HCT116 (cell line): ENCODE measurements around the gene TMPRSS3. TPM values are rescaled to one million over a fixed set of nuclear protein-coding genes. Genes with fewer than 3 reads are reported as not detected.

ENCODE experiments used
- ATAC-seq: fragments of 200-7000 bp; cut with Tn5 transposase; 2 replicates; pipeline ENCODE4 v1.9.1; 2020; ENCODE audit warnings: mild to moderate bottlenecking, moderate library complexity
- BruUV-seq: library from RNA; stranded (reverse); fragments of 400-500 nt; replicated peaks from 2 replicates; lab custom pipeline; 2021; lab: Mats Ljungman, UMichigan
- CTCF ChIA-PET: fragments of 300-600 bp; sonication (Branson Sonifier 250); formaldehyde crosslinking; loops from one replicate; lab custom pipeline; 2021; ENCODE audit warnings: antibody characterized with exemption; lab: Charles Lee
- POLR2A ChIA-PET: fragments of 300-600, 350-600 bp; sonication (Branson Sonifier 250); formaldehyde crosslinking; loops from one replicate; lab custom pipeline; 2021; ENCODE audit warnings: antibody characterized with exemption; lab: Charles Lee
- RAD21 ChIA-PET, 2 experiments: fragments of 300-600 bp; sonication (Branson Sonifier 250); formaldehyde crosslinking; loops; one replicate each; lab custom pipeline; 2023; ENCODE audit warnings: low total read pairs in 2 of 2; ENCODE audit not compliant: uncharacterized antibody in 2 of 2, unreplicated experiment in 2 of 2, low non-redundant PET in 1 of 2; lab: Charles Lee
- DNase-seq: peaks from one replicate; pipeline ENCODE4 v3.0.0-alpha.2; 2010; ENCODE audit warnings: low read depth, low spot score
- H2AFZ ChIP-seq: fragments of 200-600 bp; shearing (Covaris generic), sonication (generic); 2 replicates; pipeline ENCODE4 v1.6.1; 2017; ENCODE audit warnings: low read depth, mixed run types, mixed read lengths, antibody characterized with exemption, low read length; ENCODE audit not compliant: poor library complexity, severe bottlenecking
- H3K27ac ChIP-seq: 2 replicates; pipeline ENCODE4 v1.5.1; 2012; ENCODE audit warnings: low read depth, low read length
- H3K27me3 ChIP-seq: fragments of 200-600 bp; sonication (generic); 2 replicates; pipeline ENCODE4 v1.6.1; 2016; ENCODE audit warnings: mixed run types, low read length, mixed read lengths; ENCODE audit not compliant: insufficient read depth
- H3K36me3 ChIP-seq, 2 experiments: fragments of 200-500 bp in 1 of 2; fragments of 200-600 bp in 1 of 2; sonication (Bioruptor generic) in 1 of 2; sonication (generic) in 1 of 2; 2 replicates each; pipeline versions ENCODE4 v1.5.1 to v1.6.1; 2014 to 2016; ENCODE audit warnings: low read length in 2 of 2, inconsistent platforms in 1 of 2, mixed read lengths in 1 of 2, mixed run types in 1 of 2; ENCODE audit not compliant: insufficient read depth in 2 of 2, control insufficient read depth in 1 of 2
- H3K4me1 ChIP-seq, 2 experiments: fragments of 200-600 bp in 1 of 2; sonication (generic) in 1 of 2; 2 replicates each; pipeline versions ENCODE4 v1.5.1 to v1.6.1; 2012 to 2017; ENCODE audit warnings: low read length in 2 of 2, inconsistent platforms in 1 of 2, mild to moderate bottlenecking in 1 of 2, mixed read lengths in 1 of 2, mixed run types in 1 of 2, moderate library complexity in 1 of 2; ENCODE audit not compliant: insufficient read depth in 2 of 2, control insufficient read depth in 1 of 2
- H3K4me2 ChIP-seq: fragments of 200-600 bp; sonication (generic); 2 replicates; pipeline ENCODE4 v1.6.1; 2017; ENCODE audit warnings: mixed run types, low read length, mixed read lengths
- H3K4me3 ChIP-seq, 2 experiments: fragments of 200-600 bp in 1 of 2; sonication (generic) in 1 of 2; replicated peaks in 1 of 2; 2 replicates each; pipeline ENCODE4 v1.5.1; 2011 to 2016; ENCODE audit warnings: low read length in 2 of 2, control low read depth in 1 of 2, low read depth in 1 of 2, mild to moderate bottlenecking in 1 of 2, mixed read lengths in 1 of 2, mixed run types in 1 of 2
- H3K79me2 ChIP-seq: fragments of 200-600 bp; sonication (generic); 2 replicates; pipeline ENCODE4 v1.6.1; 2017; ENCODE audit warnings: mild to moderate bottlenecking, mixed run types, low read length, moderate library complexity, mixed read lengths; ENCODE audit not compliant: insufficient read depth
- H3K9ac ChIP-seq: fragments of 200-600 bp; sonication (generic); 2 replicates; pipeline ENCODE4 v1.6.1; 2016; ENCODE audit warnings: low read length, mixed read lengths
- H3K9me2 ChIP-seq: fragments of 200-600 bp; sonication (generic), shearing (Covaris generic); 2 replicates; pipeline ENCODE4 v1.6.1; 2017; ENCODE audit warnings: mixed run types, mild to moderate bottlenecking, moderate library complexity; ENCODE audit not compliant: insufficient read depth
- H3K9me3 ChIP-seq, 2 experiments: fragments of 200-500 bp in 1 of 2; fragments of 200-600 bp in 1 of 2; sonication (Bioruptor generic) in 1 of 2; sonication (generic) in 1 of 2; 2 replicates each; pipeline ENCODE4 v1.6.1; 2014 to 2017; ENCODE audit warnings: low read length in 2 of 2, mixed read lengths in 2 of 2, inconsistent platforms in 1 of 2, low read depth in 1 of 2, mild to moderate bottlenecking in 1 of 2, mixed run types in 1 of 2, moderate library complexity in 1 of 2; ENCODE audit not compliant: control insufficient read depth in 1 of 2, insufficient read depth in 1 of 2
- H4K20me1 ChIP-seq: fragments of 200-600 bp; sonication (generic), shearing (Covaris generic); 2 replicates; pipeline ENCODE4 v1.6.1; 2017; ENCODE audit warnings: mixed run types, mild to moderate bottlenecking, moderate library complexity; ENCODE audit not compliant: insufficient read depth
- EZH2 ChIP-seq: fragments of 200-600 bp; sonication (generic); IDR thresholded peaks from 2 replicates; pipeline ENCODE4 v1.6.1; 2017; ENCODE audit warnings: antibody characterized with exemption, mixed run types
- REST ChIP-seq: IDR thresholded peaks from 2 replicates; pipeline ENCODE4 v1.6.1; 2012; ENCODE audit warnings: low read depth
- SRF ChIP-seq: IDR thresholded peaks from 2 replicates; pipeline ENCODE4 v1.6.1; 2012; ENCODE audit warnings: low read depth
- TCF7L2 ChIP-seq: IDR thresholded peaks from 2 replicates; pipeline ENCODE4 v1.7.0; 2011; ENCODE audit warnings: borderline replicate concordance, inconsistent platforms; ENCODE audit not compliant: insufficient read depth, insufficient read length; ENCODE audit errors: extremely low read depth
- ZBTB33 ChIP-seq: IDR thresholded peaks from 2 replicates; pipeline ENCODE4 v1.6.1; 2011; ENCODE audit warnings: mild to moderate bottlenecking, low read length, moderate library complexity; ENCODE audit not compliant: insufficient replicate concordance; ENCODE audit errors: extremely low read depth
- intact Hi-C: fragments of 100-400 bp; cut with micrococcal nuclease; formaldehyde crosslinking; loops from 2 replicates; pipeline ENCODE4 v1.10.0; 2022
- total RNA-seq: library from RNA; stranded (reverse); gene quantifications from one replicate; pipeline ENCODE4 v1.2.1, GENCODE V29; 2021; ENCODE audit not compliant: unreplicated experiment
- TF ChIP-seq, protein P1 (sequence below): IDR thresholded peaks from 2 replicates; pipeline ENCODE4 v1.6.1; 2012

The TMPRSS3 gene
- total RNA-seq, 1 experiment from 2014 or later = not detected

- CTCF ChIA-PET = no interaction called here
- H3K4me1 ChIP-seq = peaks cover 5 to 11% of the 10 kb centered on the region in 2 experiments
- no peak overlapping the region for H3K27ac ChIP-seq
- DNase-seq (no peak), ATAC-seq (no peak)
- H3K4me2 ChIP-seq = no peak overlapping the region
- H3K27me3 ChIP-seq = peaks cover 38% of the 10 kb centered on the region
- POLR2A ChIA-PET = no interaction called here
- H3K9ac ChIP-seq = no peak overlapping the region
- no peak overlapping the region for H2AFZ ChIP-seq
- intact Hi-C loops = no loop called here
- H4K20me1 ChIP-seq = no peaks in the 10 kb centered on the region
- no TSS peak for BruUV-seq
- RAD21 ChIA-PET = no interaction called here
- no peaks in the 10 kb centered on the region for H3K79me2 ChIP-seq
- H3K36me3 ChIP-seq = no peaks in the 10 kb centered on the region
- no peaks in the 10 kb centered on the region for H3K9me3 ChIP-seq
- TF ChIP-seq SRF (no peak), ZBTB33 (no peak), TCF7L2 (no peak), EZH2 (no peak), REST (no peak)
- TF ChIP-seq, protein P1, sequence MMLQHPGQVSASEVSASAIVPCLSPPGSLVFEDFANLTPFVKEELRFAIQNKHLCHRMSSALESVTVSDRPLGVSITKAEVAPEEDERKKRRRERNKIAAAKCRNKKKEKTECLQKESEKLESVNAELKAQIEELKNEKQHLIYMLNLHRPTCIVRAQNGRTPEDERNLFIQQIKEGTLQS = no peak
- H3K4me3 ChIP-seq = no peak overlapping the region
- no peaks in the 10 kb centered on the region for H3K9me2 ChIP-seq
Measured at GRCh38 chr21:42419845-42420244, 24.0 kb upstream of the TMPRSS3 start.
